ENCODE measurements around the gene UBE2O.

Gene UBE2O

DNA sequence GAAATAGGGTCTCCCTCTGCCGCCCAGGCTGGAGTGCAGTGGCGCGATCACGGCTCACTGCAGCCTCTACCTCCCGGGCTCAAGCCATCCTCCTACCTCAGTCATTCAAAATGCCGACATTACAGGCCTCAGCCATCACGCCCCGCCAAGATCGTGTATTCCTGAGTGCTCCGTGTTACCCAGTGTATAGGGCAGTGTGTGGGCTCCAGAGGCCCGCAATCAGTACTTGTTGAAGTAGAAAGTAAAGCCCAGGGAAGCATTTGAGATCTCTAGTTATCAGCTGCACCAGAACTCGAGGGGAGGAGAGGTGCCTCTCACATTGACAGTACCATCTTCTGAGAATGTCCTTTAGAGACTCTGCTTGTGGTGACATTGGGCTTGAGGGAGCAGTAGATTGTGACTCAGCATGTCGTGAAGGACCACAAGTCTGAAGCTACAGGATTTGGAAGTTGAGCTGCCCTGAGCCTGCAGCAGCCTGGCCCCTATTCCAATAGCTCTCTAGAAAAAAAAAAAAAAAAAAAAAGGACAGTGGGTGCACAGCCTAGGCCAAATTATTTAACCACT, 98.1 kb downstream of the UBE2O start:
- no peak for TF ChIP-seq GLIS3 (CRISPR knock-in tag; IDR thresholded peaks at IDR 0.05)
- no peak for TF ChIP-seq OSR1 (CRISPR knock-in tag; IDR thresholded peaks at IDR 0.05)
- TF ChIP-seq PPARA (CRISPR knock-in tag; IDR thresholded peaks at IDR 0.05; ENCODE audit: borderline replicate concordance): no peak
- TF ChIP-seq, protein P1, sequence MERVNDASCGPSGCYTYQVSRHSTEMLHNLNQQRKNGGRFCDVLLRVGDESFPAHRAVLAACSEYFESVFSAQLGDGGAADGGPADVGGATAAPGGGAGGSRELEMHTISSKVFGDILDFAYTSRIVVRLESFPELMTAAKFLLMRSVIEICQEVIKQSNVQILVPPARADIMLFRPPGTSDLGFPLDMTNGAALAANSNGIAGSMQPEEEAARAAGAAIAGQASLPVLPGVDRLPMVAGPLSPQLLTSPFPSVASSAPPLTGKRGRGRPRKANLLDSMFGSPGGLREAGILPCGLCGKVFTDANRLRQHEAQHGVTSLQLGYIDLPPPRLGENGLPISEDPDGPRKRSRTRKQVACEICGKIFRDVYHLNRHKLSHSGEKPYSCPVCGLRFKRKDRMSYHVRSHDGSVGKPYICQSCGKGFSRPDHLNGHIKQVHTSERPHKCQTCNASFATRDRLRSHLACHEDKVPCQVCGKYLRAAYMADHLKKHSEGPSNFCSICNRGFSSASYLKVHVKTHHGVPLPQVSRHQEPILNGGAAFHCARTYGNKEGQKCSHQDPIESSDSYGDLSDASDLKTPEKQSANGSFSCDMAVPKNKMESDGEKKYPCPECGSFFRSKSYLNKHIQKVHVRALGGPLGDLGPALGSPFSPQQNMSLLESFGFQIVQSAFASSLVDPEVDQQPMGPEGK (CRISPR knock-in tag; IDR thresholded peaks at IDR 0.05; ENCODE audit: borderline replicate concordance): no peak
- no peak for TF ChIP-seq TOX (CRISPR knock-in tag; IDR thresholded peaks at IDR 0.05; ENCODE audit: borderline replicate concordance)
- no peak for TF ChIP-seq ZNF565 (CRISPR knock-in tag; conservative IDR thresholded peaks at IDR 0.05; ENCODE audit: low read depth)
- TF ChIP-seq ARNTL (CRISPR knock-in tag; IDR thresholded peaks at IDR 0.05; ENCODE audit: borderline replicate concordance, low read depth): no peak
- TF ChIP-seq CSRNP3 (CRISPR knock-in tag; IDR thresholded peaks at IDR 0.05): no peak
- TF ChIP-seq, protein P2, sequence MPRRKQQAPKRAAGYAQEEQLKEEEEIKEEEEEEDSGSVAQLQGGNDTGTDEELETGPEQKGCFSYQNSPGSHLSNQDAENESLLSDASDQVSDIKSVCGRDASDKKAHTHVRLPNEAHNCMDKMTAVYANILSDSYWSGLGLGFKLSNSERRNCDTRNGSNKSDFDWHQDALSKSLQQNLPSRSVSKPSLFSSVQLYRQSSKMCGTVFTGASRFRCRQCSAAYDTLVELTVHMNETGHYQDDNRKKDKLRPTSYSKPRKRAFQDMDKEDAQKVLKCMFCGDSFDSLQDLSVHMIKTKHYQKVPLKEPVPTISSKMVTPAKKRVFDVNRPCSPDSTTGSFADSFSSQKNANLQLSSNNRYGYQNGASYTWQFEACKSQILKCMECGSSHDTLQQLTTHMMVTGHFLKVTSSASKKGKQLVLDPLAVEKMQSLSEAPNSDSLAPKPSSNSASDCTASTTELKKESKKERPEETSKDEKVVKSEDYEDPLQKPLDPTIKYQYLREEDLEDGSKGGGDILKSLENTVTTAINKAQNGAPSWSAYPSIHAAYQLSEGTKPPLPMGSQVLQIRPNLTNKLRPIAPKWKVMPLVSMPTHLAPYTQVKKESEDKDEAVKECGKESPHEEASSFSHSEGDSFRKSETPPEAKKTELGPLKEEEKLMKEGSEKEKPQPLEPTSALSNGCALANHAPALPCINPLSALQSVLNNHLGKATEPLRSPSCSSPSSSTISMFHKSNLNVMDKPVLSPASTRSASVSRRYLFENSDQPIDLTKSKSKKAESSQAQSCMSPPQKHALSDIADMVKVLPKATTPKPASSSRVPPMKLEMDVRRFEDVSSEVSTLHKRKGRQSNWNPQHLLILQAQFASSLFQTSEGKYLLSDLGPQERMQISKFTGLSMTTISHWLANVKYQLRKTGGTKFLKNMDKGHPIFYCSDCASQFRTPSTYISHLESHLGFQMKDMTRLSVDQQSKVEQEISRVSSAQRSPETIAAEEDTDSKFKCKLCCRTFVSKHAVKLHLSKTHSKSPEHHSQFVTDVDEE (CRISPR knock-in tag; IDR thresholded peaks at IDR 0.05): no peak
- TF ChIP-seq SNAI2 (CRISPR knock-in tag; IDR thresholded peaks at IDR 0.05): no peak
- TF ChIP-seq ZNF70 (CRISPR knock-in tag; IDR thresholded peaks at IDR 0.05): no peak
- no peak for TF ChIP-seq CSDC2 (CRISPR knock-in tag; IDR thresholded peaks at IDR 0.05)
- TF ChIP-seq ISL1 (CRISPR knock-in tag; IDR thresholded peaks at IDR 0.05): no peak
- no peak for ATAC-seq

GRCh38 chr17:76354317-76354729, 98.6 kb downstream of the UBE2O start:
- TF ChIP-seq RARB (CRISPR knock-in tag; IDR thresholded peaks at IDR 0.05) (no peak), SNAI2 (CRISPR knock-in tag; IDR thresholded peaks at IDR 0.05) (no peak), ARNTL (CRISPR knock-in tag; IDR thresholded peaks at IDR 0.05; ENCODE audit: borderline replicate concordance, low read depth) (no peak), ZNF70 (CRISPR knock-in tag; IDR thresholded peaks at IDR 0.05) (no peak), ZFP3 (CRISPR knock-in tag; IDR thresholded peaks at IDR 0.05) (no peak), GLIS3 (CRISPR knock-in tag; IDR thresholded peaks at IDR 0.05) (no peak), BACH2 (CRISPR knock-in tag; IDR thresholded peaks at IDR 0.05; ENCODE audit: borderline replicate concordance) (no peak), ZFP30 (CRISPR knock-in tag; IDR thresholded peaks at IDR 0.05) (no peak), CSRNP3 (CRISPR knock-in tag; IDR thresholded peaks at IDR 0.05) (no peak), CSDC2 (CRISPR knock-in tag; IDR thresholded peaks at IDR 0.05) (no peak), OSR1 (CRISPR knock-in tag; IDR thresholded peaks at IDR 0.05) (no peak), ZNF8 (CRISPR knock-in tag; IDR thresholded peaks at IDR 0.05) (no peak), ZC3H10 (CRISPR knock-in tag; IDR thresholded peaks at IDR 0.05) (no peak), ESRRG (CRISPR knock-in tag; IDR thresholded peaks at IDR 0.05) (no peak), TCF4 (CRISPR knock-in tag; IDR thresholded peaks at IDR 0.05; ENCODE audit: borderline replicate concordance) (no peak)
- TF ChIP-seq, protein P1 (CRISPR knock-in tag; IDR thresholded peaks at IDR 0.05; ENCODE audit: borderline replicate concordance): no peak
- TF ChIP-seq, protein P3, sequence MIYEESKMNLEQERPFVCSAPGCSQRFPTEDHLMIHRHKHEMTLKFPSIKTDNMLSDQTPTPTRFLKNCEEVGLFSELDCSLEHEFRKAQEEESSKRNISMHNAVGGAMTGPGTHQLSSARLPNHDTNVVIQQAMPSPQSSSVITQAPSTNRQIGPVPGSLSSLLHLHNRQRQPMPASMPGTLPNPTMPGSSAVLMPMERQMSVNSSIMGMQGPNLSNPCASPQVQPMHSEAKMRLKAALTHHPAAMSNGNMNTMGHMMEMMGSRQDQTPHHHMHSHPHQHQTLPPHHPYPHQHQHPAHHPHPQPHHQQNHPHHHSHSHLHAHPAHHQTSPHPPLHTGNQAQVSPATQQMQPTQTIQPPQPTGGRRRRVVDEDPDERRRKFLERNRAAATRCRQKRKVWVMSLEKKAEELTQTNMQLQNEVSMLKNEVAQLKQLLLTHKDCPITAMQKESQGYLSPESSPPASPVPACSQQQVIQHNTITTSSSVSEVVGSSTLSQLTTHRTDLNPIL (CRISPR knock-in tag; IDR thresholded peaks at IDR 0.05; ENCODE audit: low read depth): no peak
- no peak; the same call in 2 of the 3 replicates for ATAC-seq
